ENCODE data around the gene RNASEH1.

- TF ChIP-seq, protein P1, sequence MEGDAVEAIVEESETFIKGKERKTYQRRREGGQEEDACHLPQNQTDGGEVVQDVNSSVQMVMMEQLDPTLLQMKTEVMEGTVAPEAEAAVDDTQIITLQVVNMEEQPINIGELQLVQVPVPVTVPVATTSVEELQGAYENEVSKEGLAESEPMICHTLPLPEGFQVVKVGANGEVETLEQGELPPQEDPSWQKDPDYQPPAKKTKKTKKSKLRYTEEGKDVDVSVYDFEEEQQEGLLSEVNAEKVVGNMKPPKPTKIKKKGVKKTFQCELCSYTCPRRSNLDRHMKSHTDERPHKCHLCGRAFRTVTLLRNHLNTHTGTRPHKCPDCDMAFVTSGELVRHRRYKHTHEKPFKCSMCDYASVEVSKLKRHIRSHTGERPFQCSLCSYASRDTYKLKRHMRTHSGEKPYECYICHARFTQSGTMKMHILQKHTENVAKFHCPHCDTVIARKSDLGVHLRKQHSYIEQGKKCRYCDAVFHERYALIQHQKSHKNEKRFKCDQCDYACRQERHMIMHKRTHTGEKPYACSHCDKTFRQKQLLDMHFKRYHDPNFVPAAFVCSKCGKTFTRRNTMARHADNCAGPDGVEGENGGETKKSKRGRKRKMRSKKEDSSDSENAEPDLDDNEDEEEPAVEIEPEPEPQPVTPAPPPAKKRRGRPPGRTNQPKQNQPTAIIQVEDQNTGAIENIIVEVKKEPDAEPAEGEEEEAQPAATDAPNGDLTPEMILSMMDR (IDR thresholded peaks at IDR 0.05), result no peak
- TF ChIP-seq POLR2A (IDR thresholded peaks at IDR 0.05) (no peak), EP300 (IDR thresholded peaks at IDR 0.05) (no peak)
Observed at GRCh38 chr2:3553946-3554345, 4.2 kb downstream of the RNASEH1 start.
